Stimulated activated CD4-positive, alpha-beta T cell treated with anti-CD3 and anti-CD28 coated beads, TNF-alpha, amount 100 ng/mL, for 24 hours (primary cell): ENCODE data around the gene KRT8.
"Not testable (repeated sequence)": the region's sequence is repeated elsewhere in the genome, so short reads cannot be mapped to it uniquely, and the experiment has no call there.

Experiments
- DNase-seq, 3 experiments: peaks; one replicate each; pipeline ENCODE4 v3.0.0-alpha.2; 2020; ENCODE audit warnings: low read depth in 3 of 3

KRT8 gene

DNA sequence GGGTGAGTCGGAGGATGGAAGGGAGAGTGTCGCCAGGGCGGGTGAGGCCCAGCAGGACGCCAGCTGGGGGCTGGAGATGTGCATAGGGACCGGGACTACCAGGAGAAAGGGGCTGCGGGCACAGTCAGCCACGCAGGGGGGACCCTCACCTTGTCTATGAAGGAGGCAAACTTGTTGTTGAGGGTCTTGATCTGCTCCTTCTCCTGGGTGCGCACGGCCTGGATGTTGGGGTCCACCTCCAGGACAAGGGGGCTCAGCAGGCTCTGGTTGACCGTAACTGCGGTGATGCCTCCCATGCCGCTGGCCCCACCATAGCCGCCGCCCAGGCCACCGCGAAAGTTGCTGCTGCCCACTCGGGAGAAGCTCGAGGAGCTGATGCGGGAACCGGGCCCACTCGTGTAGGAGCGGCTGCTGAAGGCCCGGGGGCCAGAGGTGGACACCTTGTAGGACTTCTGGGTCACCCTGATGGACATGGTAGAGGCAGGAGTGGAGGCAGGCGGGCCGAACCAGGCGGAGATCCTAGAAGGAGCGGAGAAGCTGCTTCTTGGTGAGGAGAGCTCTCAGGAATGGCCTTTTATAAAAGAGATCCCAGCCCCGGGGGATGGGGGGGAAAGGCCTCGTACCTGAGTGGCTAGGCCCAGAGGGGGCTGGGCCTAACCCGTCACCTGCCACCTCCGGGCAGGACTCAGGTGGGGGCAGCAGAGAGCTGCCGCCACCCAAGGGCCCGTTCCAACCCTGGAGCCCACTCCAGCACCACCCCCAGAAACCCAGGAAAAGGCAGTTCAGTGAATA is at the start of gene KRT8:
Gene KRT8, minus strand, starts transcription at position 568 of the 792 bp plus-strand sequence. Its CDS starts 95 bp downstream, at position 473.
- not testable (repeated sequence) for DNase-seq

- DNase-seq: no peak
These were observed 48.4 kb upstream of the KRT8 start for GRCh38 chr12:52953181-52953841.

- no peak for DNase-seq
These were observed 47.4 kb upstream of the KRT8 start for GRCh38 chr12:52952076-52952801.

DNA sequence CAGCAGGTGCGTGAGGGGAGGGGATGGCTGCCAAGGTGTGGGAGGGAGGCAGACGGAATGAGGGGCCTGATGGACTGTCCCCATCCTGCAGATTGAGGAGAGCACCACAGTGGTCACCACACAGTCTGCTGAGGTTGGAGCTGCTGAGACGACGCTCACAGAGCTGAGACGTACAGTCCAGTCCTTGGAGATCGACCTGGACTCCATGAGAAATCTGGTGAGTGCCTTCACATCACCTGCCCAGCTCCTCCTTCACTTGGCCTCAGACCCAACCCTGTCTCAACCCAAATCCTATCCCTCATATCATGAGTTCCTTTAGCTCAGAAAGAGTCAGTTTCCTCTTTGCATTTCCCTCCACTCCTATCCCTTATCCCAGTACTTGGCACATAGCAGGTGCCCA is 46.8 kb upstream of the KRT8 start:
- no peak for DNase-seq

DNA sequence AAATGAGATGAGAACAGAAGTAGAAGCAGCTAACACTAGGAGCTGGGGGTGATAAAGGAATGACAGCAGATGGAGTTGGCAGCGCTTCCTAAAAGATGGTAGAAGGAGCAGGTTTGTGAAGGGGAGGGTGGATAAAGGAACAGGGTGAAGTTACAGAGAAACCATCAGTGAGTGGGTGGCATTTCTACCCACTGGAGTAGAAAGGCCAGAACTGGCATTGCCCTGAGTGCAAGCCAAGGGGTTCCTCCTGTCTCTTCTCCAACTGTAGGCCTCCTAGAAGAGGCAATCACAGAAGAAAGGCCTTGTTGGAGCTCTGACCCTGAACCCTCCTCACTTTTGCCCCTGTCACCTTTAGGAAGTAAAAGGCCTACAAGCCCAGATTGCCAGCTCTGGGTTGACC is 46.2 kb upstream of the KRT8 start:
- no peak for DNase-seq

DNA sequence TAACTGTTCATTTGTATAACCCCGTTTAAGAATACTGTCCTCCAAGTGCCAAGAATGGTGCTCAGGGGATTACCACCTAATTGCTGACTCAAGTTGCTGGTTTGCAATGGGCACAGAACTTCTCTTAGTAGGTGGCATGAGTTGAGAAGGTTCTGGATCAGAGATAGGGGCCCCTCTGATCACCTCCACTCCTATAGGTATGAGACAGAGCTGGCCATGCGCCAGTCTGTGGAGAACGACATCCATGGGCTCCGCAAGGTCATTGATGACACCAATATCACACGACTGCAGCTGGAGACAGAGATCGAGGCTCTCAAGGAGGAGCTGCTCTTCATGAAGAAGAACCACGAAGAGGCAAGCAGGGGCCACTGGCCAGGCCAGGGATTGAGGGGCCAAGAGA is 45.7 kb upstream of the KRT8 start:
- no peak for DNase-seq

GRCh38 chr12:52949413-52950331 is 44.8 kb upstream of the KRT8 start:
- no peak for DNase-seq

- no peak for DNase-seq
These were observed 43.0 kb upstream of the KRT8 start for GRCh38 chr12:52947738-52948423.

DNA sequence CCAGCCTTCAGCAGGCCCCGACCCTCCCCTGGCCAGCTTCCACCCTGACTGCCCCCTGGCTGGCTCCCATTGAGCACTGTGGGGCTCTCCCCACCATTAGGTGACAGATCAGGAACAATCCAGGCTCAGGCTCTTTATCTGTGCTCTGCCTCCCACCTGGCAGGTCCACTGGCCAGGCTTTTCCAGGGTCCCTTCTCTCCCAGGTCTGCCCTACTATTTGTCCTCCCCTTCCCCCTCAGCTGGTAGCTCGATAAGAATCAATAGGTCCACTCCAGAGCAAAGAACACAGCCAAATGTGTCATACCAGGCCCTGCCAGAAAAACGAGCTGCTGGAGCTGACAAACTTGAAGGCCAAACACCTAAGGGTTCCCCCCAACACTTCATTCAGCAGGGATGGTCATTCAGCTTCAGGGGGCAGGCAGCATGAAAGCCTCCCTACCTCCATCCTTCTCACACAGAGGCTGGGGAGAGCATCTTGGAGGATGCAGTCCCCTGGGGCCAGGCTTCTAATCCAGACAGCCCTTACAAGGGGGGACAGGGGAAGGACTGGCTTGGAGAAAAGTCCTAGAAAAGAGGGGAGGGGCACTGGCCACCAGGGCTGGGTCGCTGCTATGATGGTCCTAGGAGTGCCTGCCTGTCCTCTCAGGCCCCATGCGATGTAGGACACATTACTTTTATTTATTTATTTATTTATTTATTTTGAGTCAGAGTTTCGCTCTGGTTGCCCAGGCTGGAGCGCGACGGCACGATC is 42.1 kb upstream of the KRT8 start:
- DNase-seq: no peak

GRCh38 chr12:52946334-52946733 is 41.5 kb upstream of the KRT8 start:
- no peak for DNase-seq

GRCh38 chr12:52945389-52946232 is 40.7 kb upstream of the KRT8 start:
- DNase-seq: no peak

GRCh38 chr12:52944683-52945388 is 40.0 kb upstream of the KRT8 start:
- DNase-seq: no peak

GRCh38 chr12:52942901-52943181 is 38.0 kb upstream of the KRT8 start:
- no peak for DNase-seq

- no peak for DNase-seq
These were observed 37.4 kb upstream of the KRT8 start for GRCh38 chr12:52942066-52942900.

DNA sequence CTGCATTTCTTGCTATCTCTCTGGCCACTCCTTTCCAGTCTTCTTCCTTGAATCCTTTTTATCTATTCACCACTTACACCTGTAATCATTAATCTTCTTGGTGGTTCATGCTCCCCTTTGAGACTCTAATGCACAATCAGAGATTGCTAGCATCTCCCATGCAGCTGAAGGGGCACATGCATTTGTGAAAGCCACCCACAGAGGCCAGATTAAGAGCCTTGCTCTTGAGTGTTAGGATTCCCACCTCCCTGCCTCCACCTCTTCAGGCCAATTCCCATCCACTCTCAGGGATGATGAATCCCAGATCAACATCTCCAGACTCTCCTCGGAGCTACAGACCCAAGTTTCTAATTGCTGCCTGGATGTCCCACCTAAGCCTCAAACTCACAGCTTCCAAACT is 24.7 kb upstream of the KRT8 start:
- DNase-seq: no peak

DNA sequence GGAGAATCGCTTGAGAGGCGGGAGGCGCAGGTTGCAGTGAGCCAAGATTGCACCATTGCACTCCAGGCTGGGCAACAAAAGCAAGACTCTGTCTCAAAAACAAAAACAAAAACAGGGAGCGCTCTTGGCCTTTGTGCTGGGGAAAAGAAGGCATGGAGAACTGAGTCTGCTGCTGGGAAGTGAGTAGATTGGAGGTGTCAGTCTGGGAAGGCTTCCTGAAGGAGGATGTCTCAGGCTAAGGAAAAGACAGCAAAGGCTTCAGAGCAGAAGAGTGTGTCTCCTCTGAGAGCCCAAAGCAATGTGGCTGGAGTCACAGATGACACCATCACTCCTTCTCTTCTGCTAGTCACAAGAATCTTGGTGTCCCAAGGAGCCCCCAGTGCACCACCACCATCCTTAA is 23.1 kb upstream of the KRT8 start:
- no peak for DNase-seq

DNA sequence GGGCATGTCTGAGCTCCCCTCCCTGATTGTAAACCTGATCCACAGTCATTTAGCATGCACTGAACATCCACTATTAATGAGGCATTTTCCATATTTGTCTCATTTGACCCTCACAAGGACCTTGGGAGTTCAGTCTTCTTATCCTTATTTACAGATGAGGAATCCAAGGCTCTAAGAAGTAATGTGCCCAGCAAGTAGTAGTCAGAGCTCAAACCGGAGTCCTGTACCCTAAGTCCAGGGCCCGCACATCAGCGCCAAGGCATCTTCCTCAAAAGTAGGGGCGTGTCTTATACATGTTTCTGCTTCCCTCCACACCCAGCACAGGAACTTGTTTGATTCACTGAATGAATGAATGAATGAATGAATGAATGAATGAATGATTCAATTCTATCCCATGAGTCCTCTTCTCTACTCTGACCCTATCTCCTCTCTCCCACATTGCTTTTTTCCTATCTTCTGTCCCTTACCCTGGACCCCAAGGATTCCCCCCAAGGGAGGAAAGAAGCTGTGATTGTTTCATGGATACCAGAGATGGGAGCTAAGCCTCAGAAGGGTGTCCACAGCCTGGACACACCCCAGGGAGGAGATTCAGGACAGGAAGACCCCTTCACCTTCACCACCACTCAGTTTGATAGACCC is 21.8 kb upstream of the KRT8 start:
- no peak for DNase-seq
